PC-3 (cell line): ENCODE results near the gene C11orf71. TPM values are rescaled to one million over a fixed set of nuclear protein-coding genes. Genes with fewer than 3 reads are reported as not detected.

Experiments used
- ATAC-seq: fragments of 200-7000 bp; cut with Tn5 transposase; 2 replicates; pipeline ENCODE4 v1.9.1; 2020; ENCODE audit warnings: mild to moderate bottlenecking, moderate library complexity
- BruUV-seq: library from RNA; stranded (reverse); fragments of 400-500 nt; replicated peaks from 2 replicates; lab custom pipeline; 2021; lab: Mats Ljungman, UMichigan
- CTCF ChIA-PET: fragments of 300-600 bp; sonication (Branson Sonifier 250); formaldehyde crosslinking; loops from one replicate; lab custom pipeline; 2022; ENCODE audit warnings: antibody characterized with exemption; lab: Charles Lee
- POLR2A ChIA-PET: fragments of 300-600 bp; sonication (Branson Sonifier 250); formaldehyde crosslinking; loops from one replicate; lab custom pipeline; 2022; ENCODE audit warnings: antibody characterized with exemption; ENCODE audit not compliant: unreplicated experiment; lab: Charles Lee
- DNase-seq: peaks from one replicate; pipeline ENCODE4 v3.0.0-alpha.2; 2015
- H2AFZ ChIP-seq: fragments of 300-600 bp; sonication (generic); 2 replicates; pipeline ENCODE4 v1.6.0; 2016; ENCODE audit warnings: antibody characterized with exemption, low read length
- H3F3A ChIP-seq: fragments of 300-600 bp; sonication (generic); one replicate; pipeline ENCODE4 v1.6.0; 2017; ENCODE audit warnings: antibody characterized with exemption, low read length, control low read depth, mild to moderate bottlenecking; ENCODE audit not compliant: unreplicated experiment
- H3K27ac ChIP-seq: fragments of 300-600 bp; sonication (generic); 2 replicates; pipeline ENCODE4 v1.5.1; 2016; ENCODE audit warnings: mild to moderate bottlenecking, low read length
- H3K27me3 ChIP-seq: fragments of 300-600 bp; sonication (generic); 2 replicates; pipeline ENCODE4 v1.6.1; 2016; ENCODE audit warnings: low read length, mixed read lengths
- H3K36me3 ChIP-seq: fragments of 300-600 bp; sonication (generic); 2 replicates; pipeline ENCODE4 v1.6.1; 2016; ENCODE audit warnings: low read depth, mixed run types, low read length, mixed read lengths
- H3K4me1 ChIP-seq: fragments of 300-600 bp; sonication (generic); 2 replicates; pipeline ENCODE4 v1.5.1; 2016; ENCODE audit warnings: low read length; ENCODE audit not compliant: insufficient read depth
- H3K4me2 ChIP-seq: fragments of 300-600 bp; sonication (generic); 2 replicates; pipeline ENCODE4 v1.6.0; 2016; ENCODE audit warnings: low read length
- H3K4me3 ChIP-seq: fragments of 300-600 bp; sonication (generic); 2 replicates; pipeline ENCODE4 v1.5.1; 2016; ENCODE audit warnings: mild to moderate bottlenecking, low read length, mixed read lengths
- H3K79me2 ChIP-seq: fragments of 300-600 bp; sonication (generic); 2 replicates; pipeline ENCODE4 v1.6.1; 2017; ENCODE audit warnings: low read length, mixed read lengths
- H3K9ac ChIP-seq: fragments of 300-600 bp; sonication (generic); 2 replicates; pipeline ENCODE4 v1.6.0; 2016; ENCODE audit warnings: mild to moderate bottlenecking, low read length
- H3K9me2 ChIP-seq: fragments of 300-600 bp; sonication (generic); replicated peaks from 2 replicates; pipeline ENCODE4 v1.6.1; 2016; ENCODE audit warnings: mixed run types, low read length, mixed read lengths
- H3K9me3 ChIP-seq: fragments of 300-600 bp; sonication (generic); 2 replicates; pipeline ENCODE4 v1.6.1; 2016; ENCODE audit warnings: low read length, mixed read lengths
- H4K20me1 ChIP-seq: fragments of 300-600 bp; sonication (generic); 2 replicates; pipeline ENCODE4 v1.6.1; 2016; ENCODE audit warnings: low read length, mixed read lengths
- EZH2 ChIP-seq: fragments of 300-600 bp; sonication (generic); IDR thresholded peaks from one replicate; pipeline ENCODE4 v1.6.1; 2017; ENCODE audit warnings: antibody characterized with exemption, mild to moderate bottlenecking, low read length; ENCODE audit not compliant: unreplicated experiment
- EZH2phosphoT487 ChIP-seq: fragments of 300-600 bp; sonication (generic); IDR thresholded peaks from 2 replicates; pipeline ENCODE4 v1.6.1; 2018; ENCODE audit warnings: mild to moderate bottlenecking, antibody characterized with exemption, low read length, borderline replicate concordance
- intact Hi-C: fragments of 100-400 bp; cut with micrococcal nuclease; formaldehyde crosslinking; loops from 2 replicates; pipeline ENCODE4 v1.9.0; 2023
- total RNA-seq: library from RNA; depleted of rRNA; stranded (reverse); fragments of >200 nt; gene quantifications from 2 replicates; pipeline ENCODE4 v1.2.3, GENCODE V29; 2014
- TF ChIP-seq, protein P1 (sequence below): fragments of 300-600 bp; sonication (generic); conservative IDR thresholded peaks from 2 replicates; pipeline ENCODE4 v1.5.1; 2017; ENCODE audit warnings: antibody characterized with exemption, low read depth, mild to moderate bottlenecking, low read length

Gene C11orf71
- total RNA-seq, 1 experiment from 2014 or later: 8.1 TPM

DNA sequence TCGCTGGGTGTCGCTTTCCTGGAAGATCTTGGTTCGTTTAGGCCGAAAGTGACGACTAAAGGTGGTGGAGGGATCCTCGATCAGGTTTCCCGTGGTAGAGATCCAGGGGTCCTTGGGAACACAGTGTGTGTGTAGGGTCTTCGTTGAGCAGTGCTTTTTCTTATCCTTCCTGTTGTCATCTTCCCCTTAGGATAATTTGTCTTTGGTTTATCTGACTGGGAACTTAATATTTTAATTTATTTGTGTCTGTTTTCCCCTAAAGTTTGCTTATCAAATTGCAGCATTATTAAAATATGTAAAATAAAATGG lies 558 bp upstream of the C11orf71 start:
- no peaks in the 10 kb centered on the region for H3F3A ChIP-seq
- ChIA-PET CTCF (no interaction called here), POLR2A (no interaction called here)
- H3K79me2 ChIP-seq: peaks cover 74% of the 10 kb centered on the region
- H3K4me1 ChIP-seq: peaks cover 37% of the 10 kb centered on the region
- H3K4me3 ChIP-seq: peak overlapping the region; percentile 94
- peaks cover 26% of the 10 kb centered on the region for H3K36me3 ChIP-seq
- TSS peak; percentile 64 for BruUV-seq
- 0 out of 2 replicates have a peak, but pooled peaks cover 12% of the 10 kb centered on the region for H4K20me1 ChIP-seq
- H3K27me3 ChIP-seq: no peaks in the 10 kb centered on the region
- H3K27ac ChIP-seq: peak overlapping the region; percentile 92
- H3K9me3 ChIP-seq: no peaks in the 10 kb centered on the region
- no peak for TF ChIP-seq EZH2
- TF ChIP-seq, protein P1, sequence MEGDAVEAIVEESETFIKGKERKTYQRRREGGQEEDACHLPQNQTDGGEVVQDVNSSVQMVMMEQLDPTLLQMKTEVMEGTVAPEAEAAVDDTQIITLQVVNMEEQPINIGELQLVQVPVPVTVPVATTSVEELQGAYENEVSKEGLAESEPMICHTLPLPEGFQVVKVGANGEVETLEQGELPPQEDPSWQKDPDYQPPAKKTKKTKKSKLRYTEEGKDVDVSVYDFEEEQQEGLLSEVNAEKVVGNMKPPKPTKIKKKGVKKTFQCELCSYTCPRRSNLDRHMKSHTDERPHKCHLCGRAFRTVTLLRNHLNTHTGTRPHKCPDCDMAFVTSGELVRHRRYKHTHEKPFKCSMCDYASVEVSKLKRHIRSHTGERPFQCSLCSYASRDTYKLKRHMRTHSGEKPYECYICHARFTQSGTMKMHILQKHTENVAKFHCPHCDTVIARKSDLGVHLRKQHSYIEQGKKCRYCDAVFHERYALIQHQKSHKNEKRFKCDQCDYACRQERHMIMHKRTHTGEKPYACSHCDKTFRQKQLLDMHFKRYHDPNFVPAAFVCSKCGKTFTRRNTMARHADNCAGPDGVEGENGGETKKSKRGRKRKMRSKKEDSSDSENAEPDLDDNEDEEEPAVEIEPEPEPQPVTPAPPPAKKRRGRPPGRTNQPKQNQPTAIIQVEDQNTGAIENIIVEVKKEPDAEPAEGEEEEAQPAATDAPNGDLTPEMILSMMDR: no peak
- no peak for TF ChIP-seq EZH2phosphoT487
- H2AFZ ChIP-seq: peak overlapping the region; percentile 78
- intact Hi-C loops: loop anchor here (1.0 to 5.0 kb wide), 3 partner anchors 38 to 161 kb away; partner anchors contain the start of gene REXO2
- DNase-seq: no peak
- ATAC-seq: no peak
- no peaks in the 10 kb centered on the region for H3K9me2 ChIP-seq
- peak overlapping the region; percentile 80 for H3K4me2 ChIP-seq
- H3K9ac ChIP-seq: peak overlapping the region; percentile 98

DNA sequence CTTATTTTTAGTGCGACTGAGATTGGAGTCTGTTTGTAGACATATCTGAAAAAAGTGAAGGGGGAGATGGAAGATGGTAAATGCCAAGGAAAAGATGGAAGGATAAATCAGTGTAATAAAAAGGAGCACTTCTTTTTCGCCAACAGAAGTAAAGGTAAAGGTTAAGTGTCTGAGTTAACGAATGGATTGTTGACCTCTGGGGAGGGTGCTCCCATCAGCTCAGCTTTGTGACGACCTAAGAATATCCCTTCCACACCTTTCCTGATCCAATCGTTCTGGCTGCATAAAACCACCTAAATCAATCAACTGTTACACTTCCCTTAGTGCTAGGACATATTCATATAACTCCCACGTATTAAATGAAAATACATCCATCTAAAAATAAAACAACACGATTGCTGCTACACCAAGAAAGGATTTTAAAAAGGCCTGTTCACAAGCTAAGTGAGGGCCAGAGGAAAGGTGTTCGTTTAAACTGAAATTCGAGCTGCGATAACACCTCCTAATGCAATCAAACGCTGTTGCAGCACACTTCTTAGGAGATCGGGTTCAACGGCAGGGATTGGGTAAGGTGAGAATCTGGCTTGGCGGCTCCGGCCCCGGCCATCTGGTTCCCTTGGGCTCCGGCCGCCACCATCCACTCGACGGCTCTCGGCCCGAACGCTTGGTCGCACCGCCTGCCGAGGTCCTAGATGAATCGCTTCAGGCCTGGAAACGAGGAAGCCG lies 658 bp downstream of the C11orf71 start:
- no peaks in the 10 kb centered on the region for H3F3A ChIP-seq
- no peaks in the 10 kb centered on the region for H3K9me3 ChIP-seq
- ChIA-PET CTCF (no interaction called here), POLR2A (interaction anchor here (0.5 kb wide), 1 partner anchor 12 kb away, joined by 4 read pairs; no protein-coding TSS in a partner anchor)
- TSS peak; percentile 79 for BruUV-seq
- peaks cover 14% of the 10 kb centered on the region; the same call in 1 of the 2 replicates for H3K36me3 ChIP-seq
- peaks cover 40% of the 10 kb centered on the region for H3K4me1 ChIP-seq
- H3K27me3 ChIP-seq: no peaks in the 10 kb centered on the region
- H3K4me2 ChIP-seq: peak overlapping the region; percentile 80
- H3K4me3 ChIP-seq: peak overlapping the region; percentile 94
- peak overlapping the region; percentile 78 for H2AFZ ChIP-seq
- H3K27ac ChIP-seq: peak overlapping the region; percentile 92
- 0 out of 2 replicates have a peak, but pooled peaks cover 7% of the 10 kb centered on the region for H4K20me1 ChIP-seq
- TF ChIP-seq, protein P1: no peak
- TF ChIP-seq EZH2phosphoT487 (no peak), EZH2 (no peak)
- intact Hi-C loops: loop anchor here (1.0 to 5.0 kb wide), 5 partner anchors 40 to 163 kb away; partner anchors contain the start of gene REXO2
- no peaks in the 10 kb centered on the region for H3K9me2 ChIP-seq
- DNase-seq: peak; percentile 37
- H3K9ac ChIP-seq: peak overlapping the region; percentile 98
- ATAC-seq: peak; percentile 38
- H3K79me2 ChIP-seq: peaks cover 62% of the 10 kb centered on the region
